Naive thymus-derived CD8-positive, alpha-beta T cell (primary cell): ENCODE measurements around the gene CACNA1I. TPM values are rescaled to one million over a fixed set of nuclear protein-coding genes. Genes with fewer than 3 reads are reported as not detected.

Source experiments
- ATAC-seq, 2 donors: fragments of 150-1000 bp; cut with Tn5 transposase in 1 of 2; sonication (Bioruptor Pico), chemical (Tn5 transposase) in 1 of 2; 1 replicate in 1 of 2; 2 replicates in 1 of 2; pipeline ENCODE4 v1.10.0; 2021; ENCODE audit warnings: mild to moderate bottlenecking in 2 of 2, moderate library complexity in 2 of 2
- POLR2A ChIA-PET: fragments of 350-600 bp; sonication (Branson Sonifier 250); formaldehyde crosslinking; loops from one replicate; lab custom pipeline; 2021; ENCODE audit warnings: antibody characterized with exemption; lab: Charles Lee
- DNase-seq, 10 donors: peaks; one replicate each; pipeline versions ENCODE4 v3.0.0 to v3.0.0-alpha.2; 2020 to 2022
- H3K27ac Mint-ChIP-seq, 10 donors: one replicate each; pipeline ENCODE4 v1.8.0; 2020 to 2022; ENCODE audit warnings: mild to moderate bottlenecking in 10 of 10, mixed read lengths in 10 of 10, moderate library complexity in 4 of 10, inconsistent platforms in 1 of 10
- H3K27me3 Mint-ChIP-seq, 5 donors: one replicate each; pipeline ENCODE4 v1.8.0; 2021 to 2022; ENCODE audit warnings: mixed read lengths in 5 of 5
- H3K36me3 Mint-ChIP-seq, 3 donors: one replicate each; pipeline ENCODE4 v1.8.0; 2020 to 2022; ENCODE audit warnings: mixed read lengths in 3 of 3, mild to moderate bottlenecking in 2 of 3, inconsistent platforms in 1 of 3
- H3K4me1 Mint-ChIP-seq, 4 donors: one replicate each; pipeline ENCODE4 v1.8.0; 2021 to 2022; ENCODE audit warnings: mixed read lengths in 4 of 4
- H3K4me3 Mint-ChIP-seq, 10 donors: one replicate each; pipeline ENCODE4 v1.8.0; 2020 to 2022; ENCODE audit warnings: mild to moderate bottlenecking in 10 of 10, mixed read lengths in 10 of 10, moderate library complexity in 6 of 10, inconsistent platforms in 1 of 10
- H3K9me3 Mint-ChIP-seq, 9 donors: one replicate each; pipeline ENCODE4 v1.8.0; 2020 to 2022; ENCODE audit warnings: mixed read lengths in 9 of 9, mild to moderate bottlenecking in 3 of 9, inconsistent platforms in 1 of 9, moderate library complexity in 1 of 9
- polyA plus RNA-seq, 3 donors: library from polyadenylated mRNA; unstranded; fragments of 300-500 nt; fragmentation: Illumina TruSeq; gene quantifications; one replicate each; pipeline ENCODE4 v1.2.3, GENCODE V29; 2021
- total RNA-seq, 8 experiments: library from RNA in 2 of 8; stranded (reverse) in 2 of 8; gene quantifications; one replicate each; pipeline ENCODE4 v1.2.3 and lab custom pipeline; 2021 to 2026

Gene CACNA1I
- total and polyA plus RNA-seq, 5 experiments from 2014 or later, result 0.04 to 14.9 (median 0.33) TPM

DNA sequence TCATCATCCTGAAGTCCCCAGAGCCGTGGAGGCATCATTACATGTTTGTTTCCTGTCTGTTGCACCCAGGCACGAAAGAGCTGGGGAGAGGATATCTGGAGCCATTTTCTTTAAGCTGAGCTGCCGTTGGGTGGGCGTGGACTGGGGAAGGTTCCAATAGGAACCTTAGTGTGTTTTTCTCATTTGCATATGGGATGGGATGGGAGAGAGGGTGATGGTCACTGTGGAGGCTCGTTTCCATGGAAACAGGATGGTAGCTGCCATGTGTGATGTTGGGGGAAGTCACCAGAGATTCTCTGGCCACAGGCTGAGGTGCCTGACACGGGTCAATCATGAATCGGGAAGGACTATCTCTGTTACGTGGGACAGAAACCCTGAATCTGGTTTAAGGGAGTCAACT, 39.7 kb downstream of the CACNA1I start:
- Mint-ChIP-seq H3K4me3 (no peak overlapping the region), H3K27ac (peak overlapping the region in 3 of 10 donors; percentile 18 to 60 (median 24)), H3K36me3 (peaks cover 0 to 6% (median 3%) of the 10 kb centered on the region in 3 donors), H3K4me1 (peaks cover 9 to 25% (median 14%) of the 10 kb centered on the region in 4 donors), H3K27me3 (no peaks in the 10 kb centered on the region), H3K9me3 (peaks cover 0 to 15% (median 4%) of the 10 kb centered on the region in 9 donors)
- DNase-seq, result no peak
- no peak for ATAC-seq
- POLR2A ChIA-PET, result interaction anchor here (0.9 kb wide), 1 partner anchor 9 kb away, joined by 3 read pairs; no protein-coding TSS in a partner anchor

- Mint-ChIP-seq H3K9me3 (peaks cover 0 to 15% (median 4%) of the 10 kb centered on the region in 9 donors), H3K27me3 (peaks cover 0 to 3% (median 0%) of the 10 kb centered on the region in 5 donors), H3K36me3 (peaks cover 0 to 6% (median 3%) of the 10 kb centered on the region in 3 donors), H3K4me1 (peaks cover 9 to 25% (median 14%) of the 10 kb centered on the region in 4 donors), H3K27ac (peak overlapping the region in 1 of 10 donors; percentile 18), H3K4me3 (no peak overlapping the region)
- ATAC-seq (no peak), DNase-seq (no peak)
- POLR2A ChIA-PET, result no interaction called here
Measured at GRCh38 chr22:39610766-39611165, 40.2 kb downstream of the CACNA1I start.

DNA sequence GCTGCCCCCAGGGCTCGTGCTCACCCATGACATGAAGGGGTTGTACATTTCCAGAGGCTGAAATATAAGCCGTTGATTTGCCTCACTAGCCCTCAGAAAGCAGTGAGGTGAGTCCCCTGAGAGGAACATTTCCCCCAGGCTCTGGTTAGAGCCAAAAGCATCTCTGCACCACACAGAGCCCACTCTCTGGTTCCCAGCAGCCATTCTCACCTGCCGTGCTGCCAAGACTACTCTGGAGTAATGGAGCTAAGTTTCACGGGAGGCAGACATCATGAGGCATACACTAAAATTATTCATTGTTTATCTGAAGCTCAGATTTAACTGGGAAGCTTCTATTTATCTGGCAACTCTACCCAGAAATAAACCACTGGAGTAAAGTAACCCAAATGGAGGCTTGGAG, 40.8 kb downstream of the CACNA1I start:
- POLR2A ChIA-PET, result no interaction called here
- ATAC-seq, result no peak

DNA sequence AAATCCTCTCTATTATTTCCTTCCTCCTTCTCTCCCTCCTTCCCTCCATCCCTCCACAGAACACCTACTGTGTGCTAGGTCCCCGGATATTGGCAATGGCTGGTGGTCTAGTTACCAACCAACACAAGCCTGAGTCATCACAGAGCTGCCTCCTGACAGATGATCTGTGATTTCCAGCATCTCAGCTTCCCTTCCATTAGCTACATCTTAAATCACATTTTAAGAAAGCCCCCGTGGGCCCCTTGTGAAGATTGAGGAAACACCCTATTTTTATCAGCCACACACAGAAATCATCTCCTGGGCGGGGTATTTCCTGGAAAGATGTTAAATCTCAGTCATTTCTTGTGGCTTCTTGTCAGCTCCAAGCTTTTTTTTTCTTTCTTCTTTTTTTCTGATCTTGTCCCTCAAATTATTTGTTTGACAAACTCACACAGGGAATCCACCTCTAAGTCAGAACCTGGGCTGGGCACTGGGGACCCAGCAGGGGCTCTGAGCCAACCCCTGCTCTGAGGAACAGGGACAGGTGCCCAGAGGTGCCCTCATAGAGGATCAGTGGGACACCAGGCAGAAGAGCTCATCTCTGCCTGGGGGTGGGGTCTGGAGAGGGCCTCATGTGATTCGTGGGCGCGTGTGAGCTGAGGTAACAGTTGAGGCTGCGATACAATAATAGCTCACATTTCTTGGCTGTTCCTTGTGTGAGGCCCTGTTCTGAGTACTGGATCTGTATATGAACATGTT, 42.4 kb downstream of the CACNA1I start:
- POLR2A ChIA-PET, result interaction anchor here (1.9 kb wide), 1 partner anchor 11 kb away, joined by 4 read pairs; no protein-coding TSS in a partner anchor
- Mint-ChIP-seq H3K27ac (peak overlapping the region in 8 of 10 donors; percentile 11 to 83 (median 53)), H3K4me3 (peak overlapping the region; percentile 25 to 76 (median 72)), H3K4me1 (peaks cover 14 to 36% (median 24%) of the 10 kb centered on the region in 4 donors), H3K9me3 (peaks cover 0 to 15% (median 4%) of the 10 kb centered on the region in 9 donors), H3K27me3 (peaks cover 2 to 8% (median 6%) of the 10 kb centered on the region in 5 donors), H3K36me3 (peaks cover 2 to 6% (median 3%) of the 10 kb centered on the region in 3 donors)
- ATAC-seq, result peak; percentile 28 to 73
- peak in 4 of 10 donors; percentile 21 to 35 (median 28) for DNase-seq

More for the DNA sequence above, 40.8 kb downstream of the CACNA1I start:
- Mint-ChIP-seq H3K4me3 (no peak overlapping the region), H3K36me3 (peaks cover 0 to 6% (median 3%) of the 10 kb centered on the region in 3 donors), H3K9me3 (peaks cover 0 to 15% (median 4%) of the 10 kb centered on the region in 9 donors), H3K4me1 (peaks cover 9 to 25% (median 14%) of the 10 kb centered on the region in 4 donors), H3K27me3 (peaks cover 0 to 5% (median 0%) of the 10 kb centered on the region in 5 donors), H3K27ac (no peak overlapping the region)
- no peak for DNase-seq

DNA sequence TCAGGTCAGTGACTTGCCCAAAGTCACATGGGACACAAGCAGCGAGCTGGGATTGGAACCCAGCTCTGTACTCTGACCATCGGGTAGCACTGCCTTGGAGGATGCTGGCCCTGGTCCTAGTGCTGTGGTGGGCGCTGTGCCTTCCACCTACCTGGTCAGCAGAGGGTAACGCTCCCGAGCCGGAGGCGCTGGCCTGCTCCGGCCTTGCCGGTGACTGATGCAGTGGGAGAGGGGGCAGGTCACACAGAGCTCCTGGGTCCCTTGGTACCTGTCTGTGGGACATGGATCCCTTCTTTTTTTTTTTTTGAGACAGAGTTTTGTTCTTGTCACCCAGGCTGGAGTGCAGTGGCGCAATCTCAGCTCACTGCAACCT, 43.0 kb downstream of the CACNA1I start:
- Mint-ChIP-seq H3K27ac (peak overlapping the region in 3 of 10 donors; percentile 15 to 83 (median 35)), H3K9me3 (peaks cover 0 to 15% (median 4%) of the 10 kb centered on the region in 9 donors), H3K4me3 (peak overlapping the region in 5 of 10 donors; percentile 20 to 75 (median 74)), H3K36me3 (peaks cover 2 to 6% (median 3%) of the 10 kb centered on the region in 3 donors), H3K4me1 (peaks cover 17 to 41% (median 28%) of the 10 kb centered on the region in 4 donors), H3K27me3 (peaks cover 6 to 13% (median 11%) of the 10 kb centered on the region in 5 donors)
- POLR2A ChIA-PET, result interaction anchor here (1.9 kb wide), 1 partner anchor 12 kb away, joined by 4 read pairs; no protein-coding TSS in a partner anchor
- DNase-seq (no peak), ATAC-seq (no peak)

GRCh38 chr22:39614442-39614841, 43.9 kb downstream of the CACNA1I start:
- Mint-ChIP-seq H3K36me3 (peaks cover 2 to 6% (median 3%) of the 10 kb centered on the region in 3 donors), H3K4me3 (no peak overlapping the region), H3K4me1 (peaks cover 17 to 41% (median 28%) of the 10 kb centered on the region in 4 donors), H3K27me3 (peaks cover 6 to 15% (median 13%) of the 10 kb centered on the region in 5 donors), H3K9me3 (peaks cover 0 to 15% (median 4%) of the 10 kb centered on the region in 9 donors), H3K27ac (no peak overlapping the region)
- ATAC-seq (no peak), DNase-seq (no peak)
- POLR2A ChIA-PET, result interaction anchor here (1.9 kb wide), 1 partner anchor 13 kb away, joined by 4 read pairs; no protein-coding TSS in a partner anchor

DNA sequence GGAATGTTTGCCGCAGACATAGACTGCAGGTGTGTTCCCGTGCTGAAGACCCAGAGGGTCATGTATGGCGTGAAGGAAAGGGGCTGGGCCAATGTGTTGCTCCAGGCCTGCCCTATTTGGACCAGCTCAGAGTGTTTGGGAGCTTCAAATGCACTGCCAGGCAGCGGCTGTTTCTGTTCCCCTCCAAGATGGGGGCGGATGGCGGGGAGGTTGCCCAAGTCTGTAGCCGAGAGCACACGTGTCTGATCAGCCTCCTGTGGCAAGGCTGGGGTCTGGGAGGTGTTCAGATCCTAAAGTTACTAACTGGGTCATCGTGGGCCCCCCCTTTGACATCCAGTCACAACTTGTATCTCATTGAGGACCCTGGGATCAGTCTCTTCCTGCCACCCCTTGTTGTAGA, 45.5 kb downstream of the CACNA1I start:
- POLR2A ChIA-PET, result no interaction called here
- no peak overlapping the region for H3K27ac Mint-ChIP-seq
- no peak for DNase-seq
- H3K9me3 Mint-ChIP-seq, result peaks cover 0 to 15% (median 4%) of the 10 kb centered on the region in 9 donors
- no peak for ATAC-seq
- peaks cover 2 to 6% (median 3%) of the 10 kb centered on the region in 3 donors for H3K36me3 Mint-ChIP-seq
- H3K4me1 Mint-ChIP-seq, result peaks cover 20 to 39% (median 28%) of the 10 kb centered on the region in 4 donors
- H3K4me3 Mint-ChIP-seq, result no peak overlapping the region
- peaks cover 6 to 26% (median 18%) of the 10 kb centered on the region in 5 donors for H3K27me3 Mint-ChIP-seq

- POLR2A ChIA-PET, result no interaction called here
Measured at GRCh38 chr22:39616781-39617180, 46.2 kb downstream of the CACNA1I start.

GRCh38 chr22:39617342-39617741, 46.8 kb downstream of the CACNA1I start:
- peaks cover 20 to 31% (median 25%) of the 10 kb centered on the region in 4 donors for H3K4me1 Mint-ChIP-seq
- peaks cover 0 to 9% (median 3%) of the 10 kb centered on the region in 9 donors for H3K9me3 Mint-ChIP-seq
- DNase-seq (peak in 2 of 10 donors; percentile 4 to 11), ATAC-seq (peak; percentile 34 to 37)
- H3K4me3 Mint-ChIP-seq, result peak overlapping the region in 3 of 10 donors; percentile 18 to 51 (median 36)
- peak overlapping the region in 1 of 10 donors; percentile 19 for H3K27ac Mint-ChIP-seq
- POLR2A ChIA-PET, result no interaction called here
- peaks cover 6 to 28% (median 18%) of the 10 kb centered on the region in 5 donors for H3K27me3 Mint-ChIP-seq
- H3K36me3 Mint-ChIP-seq, result peaks cover 2 to 6% (median 3%) of the 10 kb centered on the region in 3 donors

More at GRCh38 chr22:39616781-39617180, 46.2 kb downstream of the CACNA1I start:
- Mint-ChIP-seq H3K9me3 (peaks cover 0 to 12% (median 4%) of the 10 kb centered on the region in 9 donors), H3K27ac (peak overlapping the region in 3 of 10 donors; percentile 17 to 59 (median 37)), H3K4me1 (peaks cover 20 to 35% (median 27%) of the 10 kb centered on the region in 4 donors), H3K36me3 (peaks cover 2 to 6% (median 3%) of the 10 kb centered on the region in 3 donors), H3K27me3 (peaks cover 6 to 26% (median 18%) of the 10 kb centered on the region in 5 donors), H3K4me3 (peak overlapping the region in 4 of 10 donors; percentile 36 to 64 (median 56))
- ATAC-seq, result no peak
- DNase-seq, result no peak

DNA sequence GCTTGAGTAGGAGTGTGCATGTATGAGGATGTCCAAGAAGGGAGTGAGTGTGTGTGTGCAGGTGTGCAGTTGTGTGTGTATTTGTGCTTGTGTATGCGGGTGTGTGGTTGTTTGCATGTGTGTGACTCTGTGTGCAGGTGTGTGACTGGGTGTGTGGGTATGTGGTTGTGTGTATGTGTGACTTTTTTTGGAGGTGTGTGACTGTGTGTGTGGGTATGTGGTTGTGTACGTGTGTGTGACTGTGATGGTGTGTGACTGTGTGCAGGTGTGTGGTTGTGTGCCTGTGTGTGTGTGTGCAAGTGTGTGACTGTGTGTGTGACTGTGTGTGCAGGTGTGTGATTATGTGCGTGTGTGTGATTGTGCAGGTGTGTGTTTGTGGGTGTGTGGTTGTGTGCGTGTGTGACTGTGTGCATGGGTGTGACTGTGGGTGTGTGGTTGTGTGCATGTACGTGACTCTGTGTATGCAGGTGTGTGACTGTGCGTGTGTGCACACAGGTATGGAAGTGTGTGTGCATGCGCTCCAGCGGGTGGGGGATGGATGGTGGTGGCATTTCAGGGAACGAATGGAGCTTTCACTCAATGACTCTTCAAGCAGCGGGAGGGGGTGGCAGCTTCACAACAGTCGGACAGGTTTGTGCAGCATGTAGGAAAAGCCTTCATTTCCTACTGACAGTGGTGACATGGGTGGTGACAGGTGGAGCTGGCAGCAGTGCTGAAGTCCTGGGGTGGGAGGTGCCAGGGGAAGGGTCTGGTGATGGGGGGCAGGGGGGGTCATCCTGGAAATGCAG, 47.6 kb downstream of the CACNA1I start:
- Mint-ChIP-seq H3K36me3 (peaks cover 0 to 2% (median under 1%) of the 10 kb centered on the region in 3 donors), H3K27ac (peak overlapping the region in 3 of 10 donors; percentile 3 to 61 (median 56)), H3K4me3 (peak overlapping the region in 5 of 10 donors; percentile 0 to 59 (median 12)), H3K9me3 (peaks cover 0 to 1% (median 0%) of the 10 kb centered on the region in 9 donors), H3K27me3 (peaks cover 6 to 28% (median 18%) of the 10 kb centered on the region in 5 donors), H3K4me1 (peaks cover 15 to 23% (median 17%) of the 10 kb centered on the region in 4 donors)
- ATAC-seq, result no peak
- POLR2A ChIA-PET, result no interaction called here
- no peak for DNase-seq

GRCh38 chr22:39618996-39619530, 48.5 kb downstream of the CACNA1I start:
- Mint-ChIP-seq H3K36me3 (peaks cover 0 to 2% (median 0%) of the 10 kb centered on the region in 3 donors), H3K4me3 (no peak overlapping the region), H3K27me3 (peaks cover 6 to 28% (median 18%) of the 10 kb centered on the region in 5 donors), H3K4me1 (peaks cover 13 to 17% (median 15%) of the 10 kb centered on the region in 4 donors), H3K9me3 (peaks cover 0 to 1% (median 0%) of the 10 kb centered on the region in 9 donors), H3K27ac (peak overlapping the region in 1 of 10 donors; percentile 39)
- ATAC-seq (no peak), DNase-seq (no peak)
- POLR2A ChIA-PET, result interaction anchor here (0.6 kb wide), 1 partner anchor 20 kb away, joined by 10 read pairs; no protein-coding TSS in a partner anchor
